ENCODE measurements around the gene FHIT.

The FHIT gene

GRCh38 chr3:61251174-61251972 lies at the start of gene FHIT:
Gene FHIT, minus strand, starts transcription at chr3:61251452.
- DNase-seq, result peak; percentile 56 to 97 (median 92)

DNA sequence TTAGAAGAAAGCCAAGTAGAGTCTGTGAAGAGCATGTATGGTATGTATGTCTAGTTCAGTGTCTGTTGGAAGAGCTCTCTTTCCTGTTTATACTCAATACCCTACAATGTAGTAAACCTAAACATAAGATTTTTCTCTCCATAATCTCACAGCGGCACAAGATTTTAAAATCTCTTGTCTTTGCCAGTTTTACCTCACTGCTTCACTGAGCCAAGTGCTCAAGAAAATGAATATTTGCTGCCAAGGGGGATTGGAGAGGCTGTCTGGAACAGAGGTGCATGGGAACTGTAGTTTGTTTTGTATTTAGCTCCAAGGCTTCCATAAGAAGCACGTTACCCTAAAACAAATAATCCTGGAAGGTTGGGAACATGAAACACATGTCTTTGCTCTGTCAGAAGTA lies 49.5 kb upstream of the FHIT start:
- DNase-seq, result no peak

DNA sequence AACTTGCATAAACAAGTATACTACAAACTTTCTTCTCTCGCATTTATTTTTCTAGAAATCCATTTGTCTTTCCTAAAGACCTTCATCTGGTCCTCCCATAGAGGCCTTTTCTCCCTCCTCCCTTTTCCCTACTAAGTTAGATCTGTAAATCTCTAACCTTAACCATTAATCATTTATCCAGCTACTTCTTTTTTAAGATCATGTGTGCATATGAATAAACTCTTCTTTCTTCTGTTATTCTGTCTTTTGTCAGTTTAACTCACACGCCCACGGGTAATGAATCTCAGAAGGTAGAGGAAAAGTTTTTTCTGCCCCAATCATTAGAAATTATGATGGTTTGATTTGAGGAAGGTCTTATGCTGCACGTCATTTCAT lies 48.7 kb upstream of the FHIT start:
- no peak for DNase-seq

DNA sequence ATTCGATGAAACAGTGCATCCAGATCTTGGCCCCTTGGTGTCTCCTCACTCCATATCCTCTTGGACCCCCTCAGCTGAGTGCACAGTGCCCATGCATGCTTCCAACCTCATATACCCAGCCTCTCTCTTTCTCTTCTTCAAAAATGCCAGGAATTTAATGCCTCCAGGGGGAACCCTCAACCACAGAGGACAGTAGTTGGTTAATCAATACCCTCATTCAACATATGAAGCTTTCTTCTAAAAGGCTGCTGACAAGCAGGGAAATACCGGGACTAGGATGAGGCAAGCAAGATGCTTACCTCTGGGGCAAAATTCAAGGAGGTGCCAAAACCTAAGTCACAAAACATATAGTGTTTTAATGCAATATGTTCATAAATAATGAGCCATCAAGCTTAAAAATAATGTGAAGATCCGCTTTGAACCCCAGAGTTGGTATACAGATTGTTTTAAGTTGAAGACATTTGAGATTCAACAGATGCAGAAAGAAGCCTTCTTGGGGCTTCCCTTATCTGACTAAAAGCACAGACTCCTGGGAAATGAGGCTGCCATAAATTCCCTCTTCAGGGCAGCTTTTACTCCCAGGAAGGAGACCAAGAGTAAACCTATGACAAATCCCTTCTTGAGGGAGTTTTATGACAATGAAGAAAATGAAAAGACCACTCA lies 48.2 kb upstream of the FHIT start:
- no peak for DNase-seq

GRCh38 chr3:61297821-61298220 lies 46.6 kb upstream of the FHIT start:
- DNase-seq, result no peak

- peak in 37 of 56 donors; percentile 0 to 62 (median 27) for DNase-seq
These were observed 37.2 kb upstream of the FHIT start for GRCh38 chr3:61288446-61288845.

DNA sequence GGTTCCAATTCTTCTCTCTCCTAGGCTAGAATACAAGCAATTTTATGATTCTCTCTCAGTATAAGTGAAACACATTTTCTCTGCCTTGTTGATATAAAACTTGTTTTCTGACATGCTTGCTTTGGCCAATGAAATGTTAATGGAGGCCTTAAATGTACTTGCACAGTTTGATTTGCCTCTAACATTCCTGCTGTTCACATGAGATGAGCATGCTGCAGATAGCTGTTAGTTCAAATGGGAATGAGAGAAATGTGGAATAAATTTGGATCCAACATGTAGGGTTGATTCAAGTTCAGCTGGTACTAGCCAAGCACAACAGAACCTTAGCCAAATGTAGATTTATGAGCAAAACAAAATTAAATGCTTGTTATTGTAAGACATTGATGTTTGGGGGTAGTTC lies 32.6 kb upstream of the FHIT start:
- no peak for DNase-seq

GRCh38 chr3:61278713-61279112 lies 27.5 kb upstream of the FHIT start:
- DNase-seq, result no peak

DNA sequence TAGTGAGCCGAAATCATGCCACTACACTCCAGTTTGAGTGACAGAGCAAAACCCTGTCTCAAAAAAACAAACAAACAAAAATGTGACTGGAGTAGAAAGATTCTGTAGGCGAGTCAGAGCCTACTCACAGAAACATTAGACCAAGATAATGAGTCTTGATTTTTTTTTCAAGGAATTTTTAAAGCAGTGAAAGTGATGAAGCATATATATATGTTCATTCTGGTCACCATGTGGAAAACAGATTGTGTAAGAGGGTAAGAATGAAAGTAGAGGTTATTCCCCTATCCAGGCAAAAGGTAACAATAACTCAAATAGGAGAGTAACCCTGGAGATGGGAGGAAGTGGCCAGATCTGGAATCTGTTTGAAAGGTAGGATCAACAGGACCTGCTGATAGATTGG lies 26.2 kb upstream of the FHIT start:
- DNase-seq, result no peak

DNA sequence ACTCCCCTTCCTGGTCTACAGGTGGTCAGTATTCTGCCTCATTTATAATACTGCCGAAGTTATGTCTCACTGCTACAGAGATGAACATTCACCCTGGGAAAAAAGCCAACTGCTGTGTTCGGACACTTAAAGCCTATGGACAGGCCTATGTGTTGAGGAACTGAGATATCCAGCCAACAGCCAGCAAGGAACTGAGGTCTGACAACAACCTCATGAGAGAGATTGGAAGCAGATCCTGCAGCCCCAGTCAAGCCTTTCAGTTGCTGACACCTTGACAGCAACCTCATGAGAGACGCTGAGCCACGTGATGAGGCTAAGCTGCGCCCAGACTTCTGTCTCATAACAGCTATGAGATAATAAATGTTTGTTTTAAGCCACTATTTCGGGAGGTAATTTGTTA lies 18.2 kb upstream of the FHIT start:
- DNase-seq, result no peak

DNA sequence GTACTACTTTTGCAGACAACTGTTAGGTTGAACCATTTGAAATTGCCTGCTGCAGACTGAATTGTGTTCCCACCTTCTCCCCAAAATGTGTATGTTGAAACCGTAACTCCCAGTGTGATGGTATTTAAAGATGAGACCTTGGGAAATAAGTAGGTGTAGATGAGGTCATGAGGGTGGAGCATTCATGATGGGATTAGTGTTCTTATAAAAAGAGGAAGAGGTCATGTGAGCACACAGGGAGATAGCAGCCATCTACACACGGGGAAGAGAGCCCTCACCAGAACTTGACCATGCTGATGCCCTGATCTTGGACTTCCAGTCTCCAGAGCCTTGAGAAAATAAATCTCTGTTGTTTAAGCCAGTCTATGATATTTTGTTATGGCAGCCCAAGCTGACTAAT lies 17.4 kb upstream of the FHIT start:
- DNase-seq, result no peak

DNA sequence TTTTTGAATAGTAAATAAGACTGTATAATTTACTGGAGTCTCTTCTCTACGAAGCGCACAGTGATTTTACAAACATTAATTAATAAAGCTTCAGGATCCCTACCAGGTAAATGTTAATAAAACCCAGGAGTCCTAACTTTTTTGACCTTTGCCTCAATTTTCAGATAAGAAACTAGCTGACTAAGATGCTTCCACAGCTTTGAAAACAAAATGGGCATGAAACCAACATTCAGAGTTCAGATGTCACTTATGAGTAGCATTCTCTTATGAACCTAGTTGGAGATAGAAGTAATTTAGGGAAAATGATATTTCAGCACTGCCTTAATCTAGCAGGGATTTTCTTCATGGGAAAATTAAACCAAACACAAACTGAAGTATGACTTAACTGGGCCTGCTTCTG lies 13.0 kb upstream of the FHIT start:
- DNase-seq, result no peak

DNA sequence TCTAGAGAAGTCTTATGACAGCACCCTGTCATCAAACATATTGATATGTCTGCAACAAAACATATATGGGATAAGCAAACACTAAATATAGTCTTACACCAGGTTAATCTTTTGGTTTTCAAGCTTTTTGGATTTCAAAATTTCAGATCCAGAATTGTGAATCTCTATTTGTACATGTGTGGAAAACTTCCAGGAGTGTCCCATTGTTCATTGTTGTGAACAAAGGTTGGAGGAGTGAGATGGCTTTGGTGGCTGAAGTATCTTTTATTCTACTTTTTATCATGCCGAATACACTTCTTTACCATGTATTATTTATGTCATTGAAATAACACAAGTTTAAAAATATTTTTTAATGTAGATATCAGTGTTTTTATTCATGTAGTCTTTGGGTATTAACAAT lies 5.9 kb upstream of the FHIT start:
- no peak for DNase-seq

- DNase-seq, result no peak
These were observed 2.5 kb upstream of the FHIT start for GRCh38 chr3:61253756-61254155.

- no peak for DNase-seq
These were observed 1.6 kb upstream of the FHIT start for GRCh38 chr3:61252836-61253235.

DNA sequence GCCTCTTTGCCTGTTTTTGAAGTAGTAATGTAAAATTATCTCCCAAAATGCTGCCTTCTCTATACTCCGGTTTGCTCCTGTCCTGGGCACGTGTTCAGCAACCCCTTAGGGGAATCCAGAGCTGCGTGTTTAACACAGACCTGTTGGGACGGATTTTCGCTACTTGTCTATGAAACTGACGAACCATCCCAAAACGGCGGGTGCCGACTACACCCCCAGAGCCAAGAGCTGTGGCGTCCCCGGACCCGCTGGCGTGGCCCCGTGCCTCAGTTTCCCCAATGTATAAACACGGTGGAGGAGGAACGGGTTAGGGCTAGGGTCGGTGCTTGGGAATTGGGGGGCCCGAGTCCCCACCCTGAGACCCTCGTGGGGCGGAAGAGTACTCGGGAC lies 473 bp downstream of the FHIT start:
- peak in 21 of 56 donors; percentile 1 to 64 (median 41) for DNase-seq

GRCh38 chr3:61248496-61248895 lies 2.8 kb downstream of the FHIT start:
- no peak for DNase-seq

DNA sequence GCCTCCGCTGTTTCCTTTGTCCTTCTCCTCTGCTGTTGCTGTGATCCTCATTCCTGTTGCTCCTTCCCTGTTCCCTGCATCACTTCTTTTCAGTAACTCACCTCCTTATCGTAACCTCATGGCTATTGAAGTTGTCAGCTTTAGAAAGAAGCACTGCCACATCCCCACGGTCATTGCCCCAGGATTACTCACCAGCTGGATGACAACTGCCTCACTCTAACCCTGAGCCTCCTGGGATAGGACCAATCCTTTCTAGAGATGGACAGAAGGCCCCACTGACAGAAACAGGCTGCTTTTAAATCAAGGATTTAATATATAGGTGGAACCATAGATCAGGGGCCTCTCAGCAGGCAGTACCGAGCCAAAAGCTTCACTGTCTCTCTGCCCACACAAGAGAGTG lies 4.1 kb downstream of the FHIT start:
- peak in 1 of 56 donors; percentile 14 for DNase-seq

- no peak for DNase-seq
These were observed 11.4 kb downstream of the FHIT start for GRCh38 chr3:61239871-61240270.

- no peak for DNase-seq
These were observed 13.4 kb downstream of the FHIT start for GRCh38 chr3:61237858-61238257.

GRCh38 chr3:61236556-61236955 lies 14.7 kb downstream of the FHIT start:
- no peak for DNase-seq

- no peak for DNase-seq
These were observed 17.5 kb downstream of the FHIT start for GRCh38 chr3:61233746-61234145.

GRCh38 chr3:61231693-61232092 lies 19.6 kb downstream of the FHIT start:
- DNase-seq, result no peak
